ENCODE data around the gene TRIM67. TPM values are rescaled to one million over a fixed set of nuclear protein-coding genes. Genes with fewer than 3 reads are reported as not detected.

Gene TRIM67
- total and polyA plus RNA-seq, 9 of the 15 experiments (the other 6 are each of a cell fraction or from before 2014, with no cell fraction given) = 0.04 to 0.60 (median 0.31) TPM

DNA sequence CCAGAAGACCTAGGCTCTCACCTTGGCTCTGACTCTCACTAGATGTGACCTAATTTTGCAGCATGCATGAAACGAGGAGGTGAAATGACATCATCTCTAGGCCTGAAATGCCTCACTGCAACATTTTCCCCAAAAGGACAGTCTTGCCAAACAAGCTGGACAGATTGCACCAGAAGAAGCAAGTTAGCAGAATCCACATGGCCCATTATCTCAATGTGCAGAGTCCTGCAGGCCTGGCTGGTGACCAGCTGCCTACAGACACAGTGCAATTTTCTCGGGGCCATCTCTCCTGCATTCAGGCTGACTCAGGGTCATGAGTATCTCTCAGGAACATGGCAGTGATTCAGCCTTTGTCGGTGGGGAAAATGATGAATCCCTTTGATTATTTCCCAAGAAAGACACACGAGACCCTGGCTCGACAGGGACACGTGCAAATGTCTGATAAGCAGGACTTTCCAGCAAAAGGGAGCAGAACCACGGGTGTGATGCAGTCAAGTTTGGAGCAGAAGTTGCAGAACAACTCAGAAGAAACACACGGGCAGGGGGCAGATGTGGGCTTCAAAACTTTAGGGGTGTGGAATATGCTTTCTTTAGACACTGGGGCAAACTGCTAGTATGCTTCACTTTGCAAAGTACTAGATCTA lies 38.7 kb downstream of the TRIM67 start (continued):
- TF ChIP-seq ZNF316 (IDR thresholded peaks at IDR 0.05) (peak; percentile 93), TFAM (CRISPR knock-in tag; conservative IDR thresholded peaks at IDR 0.05) (no peak), RFX1 (IDR thresholded peaks at IDR 0.05) (no peak), SMARCB1 (IDR thresholded peaks at IDR 0.05; ENCODE audit: insufficient read length, low read depth) (no peak), ZNF592 (IDR thresholded peaks at IDR 0.05) (0 out of 2 replicates have a peak, but pooled peaks have one; percentile 33), ZNF134 (CRISPR knock-in tag; conservative IDR thresholded peaks at IDR 0.05) (no peak; the same call in 1 of the 2 replicates), MED1 (CRISPR knock-in tag; IDR thresholded peaks at IDR 0.05; ENCODE audit: borderline replicate concordance) (no peak), TAF9B (IDR thresholded peaks at IDR 0.05; ENCODE audit: partially characterized antibody) (no peak), BRD9 (IDR thresholded peaks at IDR 0.05; ENCODE audit: low read depth, partially characterized antibody) (no peak), KHSRP (IDR thresholded peaks at IDR 0.05) (0 out of 2 replicates have a peak, but pooled peaks have one; percentile 58), ZNF217 (CRISPR knock-in tag; IDR thresholded peaks at IDR 0.05) (no peak), ESRRA (IDR thresholded peaks at IDR 0.05; ENCODE audit: borderline replicate concordance, low read depth) (peak; percentile 64; the same call in 1 of the 2 replicates), MCM7 (IDR thresholded peaks at IDR 0.05) (no peak), TRIM28 (IDR thresholded peaks at IDR 0.05) (peak; percentile 25; the same call in 1 of the 2 replicates), FOS (IDR thresholded peaks at IDR 0.05; ENCODE audit: extremely low read depth, insufficient read length) (peak; percentile 31), ZBTB11 (CRISPR knock-in tag; IDR thresholded peaks at IDR 0.05) (peak in 1 of 3 experiments; percentile 68; a peak in 2 of 6 replicates), ZNF583 (CRISPR knock-in tag; IDR thresholded peaks at IDR 0.05) (peak; percentile 88), ZFP36 (IDR thresholded peaks at IDR 0.05; ENCODE audit: low read depth, low read length, partially characterized antibody) (peak; percentile 11), HDAC1 (IDR thresholded peaks at IDR 0.05) (peak in 1 of 2 experiments; percentile 93; a peak in 2 of 4 replicates)
- TF ChIP-seq, protein P1, sequence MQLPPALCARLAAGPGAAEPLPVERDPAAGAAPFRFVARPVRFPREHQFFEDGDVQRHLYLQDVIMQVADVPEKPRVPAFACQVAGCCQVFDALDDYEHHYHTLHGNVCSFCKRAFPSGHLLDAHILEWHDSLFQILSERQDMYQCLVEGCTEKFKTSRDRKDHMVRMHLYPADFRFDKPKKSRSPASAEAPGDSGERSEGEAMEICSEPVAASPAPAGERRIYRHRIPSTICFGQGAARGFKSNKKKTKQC (CRISPR knock-in tag; IDR thresholded peaks at IDR 0.05) = 0 out of 2 replicates have a peak, but pooled peaks have one; percentile 10

Data from K562 (cell line).